Panc1 (cell line): ENCODE results near the gene ARGLU1. TPM values are rescaled to one million over a fixed set of nuclear protein-coding genes. Genes with fewer than 3 reads are reported as not detected.

Experiments used
- ATAC-seq: fragments of 200-7000 bp; cut with Tn5 transposase; 2 replicates; pipeline ENCODE4 v1.9.1; 2020; ENCODE audit warnings: mild to moderate bottlenecking, moderate library complexity
- BruUV-seq: library from RNA; stranded (reverse); fragments of 400-500 nt; replicated peaks from 2 replicates; lab custom pipeline; 2021; lab: Mats Ljungman, UMichigan
- CTCF ChIA-PET: fragments of 300-600 bp; sonication (Branson Sonifier 250); formaldehyde crosslinking; loops from one replicate; lab custom pipeline; 2022; ENCODE audit warnings: antibody characterized with exemption; lab: Charles Lee
- POLR2A ChIA-PET: fragments of 300-600 bp; sonication (Branson Sonifier 250); formaldehyde crosslinking; loops from one replicate; lab custom pipeline; 2022; ENCODE audit warnings: antibody characterized with exemption; lab: Charles Lee
- DNase-seq: peaks from one replicate; pipeline ENCODE4 v3.0.0-alpha.2; 2010; ENCODE audit warnings: low read depth, low spot score
- H3K27ac ChIP-seq: 2 replicates; pipeline ENCODE4 v1.5.1; 2011; ENCODE audit warnings: mild to moderate bottlenecking, low read length, inconsistent platforms
- H3K27me3 ChIP-seq: fragments of 200-500 bp; sonication (Bioruptor generic); 2 replicates; pipeline ENCODE4 v1.6.0; 2014; ENCODE audit warnings: low read length, inconsistent platforms; ENCODE audit not compliant: control insufficient read depth, insufficient read depth
- H3K36me3 ChIP-seq: fragments of 200-500 bp; sonication (Bioruptor generic); 2 replicates; pipeline ENCODE4 v1.5.1; 2014; ENCODE audit warnings: inconsistent platforms, mild to moderate bottlenecking, low read length, moderate library complexity; ENCODE audit not compliant: control insufficient read depth, insufficient read depth
- H3K4me1 ChIP-seq: 2 replicates; pipeline ENCODE4 v1.5.1; 2011; ENCODE audit warnings: inconsistent platforms, mild to moderate bottlenecking, low read length, moderate library complexity; ENCODE audit not compliant: control insufficient read depth, insufficient read depth
- H3K4me3 ChIP-seq, 2 experiments: 2 replicates each; pipeline ENCODE4 v1.5.1; 2011 to 2012; ENCODE audit warnings: low read depth in 2 of 2, low read length in 2 of 2, mild to moderate bottlenecking in 2 of 2, inconsistent platforms in 1 of 2, moderate library complexity in 1 of 2
- H3K9me3 ChIP-seq: fragments of 200-500 bp; sonication (Bioruptor generic); 2 replicates; pipeline ENCODE4 v1.5.1; 2014; ENCODE audit warnings: low read depth, mild to moderate bottlenecking, inconsistent platforms, low read length, moderate library complexity; ENCODE audit not compliant: control insufficient read depth, insufficient read depth
- POLR2AphosphoS5 ChIP-seq: IDR thresholded peaks from 2 replicates; pipeline ENCODE4 v1.6.1; 2012; ENCODE audit warnings: mild to moderate bottlenecking, low read depth, low read length, moderate library complexity
- SIN3A ChIP-seq: IDR thresholded peaks from 2 replicates; pipeline ENCODE4 v1.6.1; 2012; ENCODE audit warnings: low read depth, mild to moderate bottlenecking, low read length, moderate library complexity, borderline replicate concordance; ENCODE audit not compliant: insufficient read depth
- TCF7L2 ChIP-seq: IDR thresholded peaks from 2 replicates; pipeline ENCODE4 v1.6.1; 2011; ENCODE audit warnings: mild to moderate bottlenecking, low read depth, low read length, inconsistent platforms
- in situ Hi-C: cut with HindIII; loops from 2 replicates; pipeline ENCODE4 v1.10.0; 2016; ENCODE audit warnings: low sequenced_read_pairs, low pct_unique_long_range_greater_than_20kb
- intact Hi-C: fragments of 100-400 bp; cut with micrococcal nuclease; formaldehyde crosslinking; loops from one replicate; pipeline ENCODE4 v1.10.0; 2022; ENCODE audit not compliant: unreplicated experiment
- total RNA-seq: library from RNA; stranded (reverse); gene quantifications from one replicate; pipeline ENCODE4 v1.2.1, GENCODE V29; 2021; ENCODE audit not compliant: unreplicated experiment
- TF ChIP-seq, protein P1 (sequence below): fragments of 450-650 bp; IDR thresholded peaks from 2 replicates; pipeline ENCODE4 v1.5.1; 2017; ENCODE audit warnings: mild to moderate bottlenecking
- TF ChIP-seq, protein P2 (sequence below), 2 experiments: IDR thresholded peaks; 2 replicates each; pipeline ENCODE4 v1.6.1; 2011 to 2012; ENCODE audit warnings: low read depth in 2 of 2, control low read depth in 1 of 2, low read length in 1 of 2, mild to moderate bottlenecking in 1 of 2, moderate library complexity in 1 of 2; ENCODE audit not compliant: insufficient read depth in 1 of 2

The ARGLU1 gene
- total RNA-seq, 1 experiment from 2014 or later: 38.5 TPM

DNA sequence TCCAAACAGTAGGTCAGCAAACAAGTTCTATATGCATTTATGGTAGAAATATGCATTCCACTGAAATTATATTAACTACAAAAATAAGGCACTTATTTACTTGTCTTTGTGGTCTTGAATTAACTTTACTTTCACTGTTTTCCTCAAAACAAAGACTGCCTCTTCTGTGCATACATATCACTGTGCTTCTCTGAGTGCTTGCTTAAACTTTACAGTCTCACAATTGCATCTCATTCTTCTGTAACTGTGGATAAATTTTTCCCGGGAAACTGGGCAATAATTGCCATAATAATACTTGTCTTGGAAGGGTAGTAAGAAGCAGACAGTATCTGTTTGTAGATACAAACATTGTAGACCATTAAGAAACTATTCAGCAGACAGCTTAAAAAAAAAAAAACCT is 70.9 kb downstream of the ARGLU1 start:
- Histone ChIP-seq H3K36me3 (no peaks in the 10 kb centered on the region), H3K27me3 (no peaks in the 10 kb centered on the region), H3K4me1 (no peaks in the 10 kb centered on the region), H3K27ac (no peak overlapping the region), H3K9me3 (no peaks in the 10 kb centered on the region), H3K4me3 (no peak overlapping the region)
- POLR2A ChIA-PET: interaction anchor here (0.6 kb wide), 1 partner anchor 55 kb away, joined by 7 read pairs; no protein-coding TSS in a partner anchor
- intact Hi-C loops: no loop called here
- in situ Hi-C loops: no loop called here
- CTCF ChIA-PET: interaction anchor here (0.5 kb wide), 1 partner anchor 1029 kb away, joined by 3 read pairs; no protein-coding TSS in a partner anchor
- BruUV-seq: no TSS peak
- no peak for DNase-seq
- no peak for ATAC-seq
- TF ChIP-seq, protein P1, sequence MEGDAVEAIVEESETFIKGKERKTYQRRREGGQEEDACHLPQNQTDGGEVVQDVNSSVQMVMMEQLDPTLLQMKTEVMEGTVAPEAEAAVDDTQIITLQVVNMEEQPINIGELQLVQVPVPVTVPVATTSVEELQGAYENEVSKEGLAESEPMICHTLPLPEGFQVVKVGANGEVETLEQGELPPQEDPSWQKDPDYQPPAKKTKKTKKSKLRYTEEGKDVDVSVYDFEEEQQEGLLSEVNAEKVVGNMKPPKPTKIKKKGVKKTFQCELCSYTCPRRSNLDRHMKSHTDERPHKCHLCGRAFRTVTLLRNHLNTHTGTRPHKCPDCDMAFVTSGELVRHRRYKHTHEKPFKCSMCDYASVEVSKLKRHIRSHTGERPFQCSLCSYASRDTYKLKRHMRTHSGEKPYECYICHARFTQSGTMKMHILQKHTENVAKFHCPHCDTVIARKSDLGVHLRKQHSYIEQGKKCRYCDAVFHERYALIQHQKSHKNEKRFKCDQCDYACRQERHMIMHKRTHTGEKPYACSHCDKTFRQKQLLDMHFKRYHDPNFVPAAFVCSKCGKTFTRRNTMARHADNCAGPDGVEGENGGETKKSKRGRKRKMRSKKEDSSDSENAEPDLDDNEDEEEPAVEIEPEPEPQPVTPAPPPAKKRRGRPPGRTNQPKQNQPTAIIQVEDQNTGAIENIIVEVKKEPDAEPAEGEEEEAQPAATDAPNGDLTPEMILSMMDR: no peak
- TF ChIP-seq SIN3A (no peak), POLR2AphosphoS5 (no peak), TCF7L2 (no peak)
- TF ChIP-seq, protein P2, sequence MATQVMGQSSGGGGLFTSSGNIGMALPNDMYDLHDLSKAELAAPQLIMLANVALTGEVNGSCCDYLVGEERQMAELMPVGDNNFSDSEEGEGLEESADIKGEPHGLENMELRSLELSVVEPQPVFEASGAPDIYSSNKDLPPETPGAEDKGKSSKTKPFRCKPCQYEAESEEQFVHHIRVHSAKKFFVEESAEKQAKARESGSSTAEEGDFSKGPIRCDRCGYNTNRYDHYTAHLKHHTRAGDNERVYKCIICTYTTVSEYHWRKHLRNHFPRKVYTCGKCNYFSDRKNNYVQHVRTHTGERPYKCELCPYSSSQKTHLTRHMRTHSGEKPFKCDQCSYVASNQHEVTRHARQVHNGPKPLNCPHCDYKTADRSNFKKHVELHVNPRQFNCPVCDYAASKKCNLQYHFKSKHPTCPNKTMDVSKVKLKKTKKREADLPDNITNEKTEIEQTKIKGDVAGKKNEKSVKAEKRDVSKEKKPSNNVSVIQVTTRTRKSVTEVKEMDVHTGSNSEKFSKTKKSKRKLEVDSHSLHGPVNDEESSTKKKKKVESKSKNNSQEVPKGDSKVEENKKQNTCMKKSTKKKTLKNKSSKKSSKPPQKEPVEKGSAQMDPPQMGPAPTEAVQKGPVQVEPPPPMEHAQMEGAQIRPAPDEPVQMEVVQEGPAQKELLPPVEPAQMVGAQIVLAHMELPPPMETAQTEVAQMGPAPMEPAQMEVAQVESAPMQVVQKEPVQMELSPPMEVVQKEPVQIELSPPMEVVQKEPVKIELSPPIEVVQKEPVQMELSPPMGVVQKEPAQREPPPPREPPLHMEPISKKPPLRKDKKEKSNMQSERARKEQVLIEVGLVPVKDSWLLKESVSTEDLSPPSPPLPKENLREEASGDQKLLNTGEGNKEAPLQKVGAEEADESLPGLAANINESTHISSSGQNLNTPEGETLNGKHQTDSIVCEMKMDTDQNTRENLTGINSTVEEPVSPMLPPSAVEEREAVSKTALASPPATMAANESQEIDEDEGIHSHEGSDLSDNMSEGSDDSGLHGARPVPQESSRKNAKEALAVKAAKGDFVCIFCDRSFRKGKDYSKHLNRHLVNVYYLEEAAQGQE (IDR thresholded peaks at IDR 0.05; ENCODE audit: insufficient read depth in 1 of 2, low read depth in 2 of 2, low read length in 1 of 2): no peak

DNA sequence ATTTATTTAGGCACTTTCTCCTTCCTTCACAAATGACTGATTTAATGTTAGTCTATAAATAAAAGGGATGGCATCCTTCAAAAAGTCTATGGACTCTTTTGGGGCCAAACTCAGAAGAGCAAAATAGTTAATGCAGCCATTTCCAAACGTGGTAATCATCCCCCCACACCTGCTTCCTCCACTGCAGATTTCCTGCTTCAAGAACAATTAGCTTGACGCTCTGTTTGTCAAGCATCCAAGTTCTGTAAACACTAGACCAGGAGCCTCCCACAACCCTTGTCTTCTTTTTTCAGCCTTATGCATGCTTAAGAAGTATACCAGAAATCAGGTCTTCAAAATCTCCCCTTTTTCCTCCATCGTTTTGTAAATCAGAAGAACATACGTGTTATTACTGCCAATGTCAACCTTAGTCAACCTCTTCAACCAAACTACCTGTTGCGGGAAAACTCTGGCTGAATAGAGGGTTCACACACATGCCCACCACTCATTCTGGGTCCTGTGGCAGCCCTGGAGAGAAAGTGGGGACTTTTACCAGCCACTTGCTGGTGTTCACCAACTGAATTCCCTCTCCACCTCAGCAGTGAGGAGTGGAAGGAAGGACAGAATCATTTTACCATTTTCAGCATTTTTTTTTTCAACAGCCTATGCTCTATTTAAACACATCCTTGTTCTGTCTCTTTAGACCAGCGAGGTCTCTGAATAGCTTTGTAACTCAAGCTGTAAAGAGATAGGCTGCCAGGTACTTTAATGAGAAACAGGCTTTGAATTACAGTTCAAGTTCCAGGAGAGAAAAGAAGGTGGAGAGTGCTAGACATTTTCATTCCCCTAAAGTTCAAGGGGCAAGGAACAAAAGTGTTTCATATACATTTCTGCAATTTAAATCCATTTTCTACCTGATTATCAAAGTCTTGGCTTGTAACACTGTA is 71.6 kb downstream of the ARGLU1 start:
- CTCF ChIA-PET: interaction anchor here (0.5 kb wide), 1 partner anchor 1028 kb away, joined by 3 read pairs; no protein-coding TSS in a partner anchor
- no peaks in the 10 kb centered on the region for H3K9me3 ChIP-seq
- H3K4me3 ChIP-seq: no peak overlapping the region
- no peak overlapping the region for H3K27ac ChIP-seq
- no peaks in the 10 kb centered on the region for H3K36me3 ChIP-seq
- intact Hi-C loops (no loop called here), in situ Hi-C loops (no loop called here)
- BruUV-seq: no TSS peak
- H3K4me1 ChIP-seq: no peaks in the 10 kb centered on the region
- DNase-seq: no peak
- no peaks in the 10 kb centered on the region for H3K27me3 ChIP-seq
- no peak for TF ChIP-seq POLR2AphosphoS5
- TF ChIP-seq, protein P1: no peak
- no peak for TF ChIP-seq SIN3A
- no peak for ATAC-seq
- POLR2A ChIA-PET: interaction anchor here (0.6 kb wide), 1 partner anchor 54 kb away, joined by 7 read pairs; no protein-coding TSS in a partner anchor
